HCT116 (cell line): Measurements from ENCODE around the gene MIEF2. TPM values are rescaled to one million over a fixed set of nuclear protein-coding genes. Genes with fewer than 3 reads are reported as not detected.

Experiments used
- ATAC-seq: fragments of 200-7000 bp; cut with Tn5 transposase; 2 replicates; pipeline ENCODE4 v1.9.1; 2020; ENCODE audit warnings: mild to moderate bottlenecking, moderate library complexity
- BruUV-seq: library from RNA; stranded (reverse); fragments of 400-500 nt; replicated peaks from 2 replicates; lab custom pipeline; 2021; lab: Mats Ljungman, UMichigan
- CTCF ChIA-PET: fragments of 300-600 bp; sonication (Branson Sonifier 250); formaldehyde crosslinking; loops from one replicate; lab custom pipeline; 2021; ENCODE audit warnings: antibody characterized with exemption; lab: Charles Lee
- POLR2A ChIA-PET: fragments of 300-600, 350-600 bp; sonication (Branson Sonifier 250); formaldehyde crosslinking; loops from one replicate; lab custom pipeline; 2021; ENCODE audit warnings: antibody characterized with exemption; lab: Charles Lee
- RAD21 ChIA-PET, 2 experiments: fragments of 300-600 bp; sonication (Branson Sonifier 250); formaldehyde crosslinking; loops; one replicate each; lab custom pipeline; 2023; ENCODE audit warnings: low total read pairs in 2 of 2; ENCODE audit not compliant: uncharacterized antibody in 2 of 2, unreplicated experiment in 2 of 2, low non-redundant PET in 1 of 2; lab: Charles Lee
- DNase-seq: peaks from one replicate; pipeline ENCODE4 v3.0.0-alpha.2; 2010; ENCODE audit warnings: low read depth, low spot score
- H2AFZ ChIP-seq: fragments of 200-600 bp; shearing (Covaris generic), sonication (generic); 2 replicates; pipeline ENCODE4 v1.6.1; 2017; ENCODE audit warnings: low read depth, mixed run types, mixed read lengths, antibody characterized with exemption, low read length; ENCODE audit not compliant: poor library complexity, severe bottlenecking
- H3K27ac ChIP-seq: 2 replicates; pipeline ENCODE4 v1.5.1; 2012; ENCODE audit warnings: low read depth, low read length
- H3K27me3 ChIP-seq: fragments of 200-600 bp; sonication (generic); 2 replicates; pipeline ENCODE4 v1.6.1; 2016; ENCODE audit warnings: mixed run types, low read length, mixed read lengths; ENCODE audit not compliant: insufficient read depth
- H3K36me3 ChIP-seq, 2 experiments: fragments of 200-500 bp in 1 of 2; fragments of 200-600 bp in 1 of 2; sonication (Bioruptor generic) in 1 of 2; sonication (generic) in 1 of 2; 2 replicates each; pipeline versions ENCODE4 v1.5.1 to v1.6.1; 2014 to 2016; ENCODE audit warnings: low read length in 2 of 2, inconsistent platforms in 1 of 2, mixed read lengths in 1 of 2, mixed run types in 1 of 2; ENCODE audit not compliant: insufficient read depth in 2 of 2, control insufficient read depth in 1 of 2
- H3K4me1 ChIP-seq, 2 experiments: fragments of 200-600 bp in 1 of 2; sonication (generic) in 1 of 2; 2 replicates each; pipeline versions ENCODE4 v1.5.1 to v1.6.1; 2012 to 2017; ENCODE audit warnings: low read length in 2 of 2, inconsistent platforms in 1 of 2, mild to moderate bottlenecking in 1 of 2, mixed read lengths in 1 of 2, mixed run types in 1 of 2, moderate library complexity in 1 of 2; ENCODE audit not compliant: insufficient read depth in 2 of 2, control insufficient read depth in 1 of 2
- H3K4me2 ChIP-seq: fragments of 200-600 bp; sonication (generic); 2 replicates; pipeline ENCODE4 v1.6.1; 2017; ENCODE audit warnings: mixed run types, low read length, mixed read lengths
- H3K4me3 ChIP-seq, 2 experiments: fragments of 200-600 bp in 1 of 2; sonication (generic) in 1 of 2; replicated peaks in 1 of 2; 2 replicates each; pipeline ENCODE4 v1.5.1; 2011 to 2016; ENCODE audit warnings: low read length in 2 of 2, control low read depth in 1 of 2, low read depth in 1 of 2, mild to moderate bottlenecking in 1 of 2, mixed read lengths in 1 of 2, mixed run types in 1 of 2
- H3K79me2 ChIP-seq: fragments of 200-600 bp; sonication (generic); 2 replicates; pipeline ENCODE4 v1.6.1; 2017; ENCODE audit warnings: mild to moderate bottlenecking, mixed run types, low read length, moderate library complexity, mixed read lengths; ENCODE audit not compliant: insufficient read depth
- H3K9ac ChIP-seq: fragments of 200-600 bp; sonication (generic); 2 replicates; pipeline ENCODE4 v1.6.1; 2016; ENCODE audit warnings: low read length, mixed read lengths
- H3K9me2 ChIP-seq: fragments of 200-600 bp; sonication (generic), shearing (Covaris generic); 2 replicates; pipeline ENCODE4 v1.6.1; 2017; ENCODE audit warnings: mixed run types, mild to moderate bottlenecking, moderate library complexity; ENCODE audit not compliant: insufficient read depth
- H3K9me3 ChIP-seq, 2 experiments: fragments of 200-500 bp in 1 of 2; fragments of 200-600 bp in 1 of 2; sonication (Bioruptor generic) in 1 of 2; sonication (generic) in 1 of 2; 2 replicates each; pipeline ENCODE4 v1.6.1; 2014 to 2017; ENCODE audit warnings: low read length in 2 of 2, mixed read lengths in 2 of 2, inconsistent platforms in 1 of 2, low read depth in 1 of 2, mild to moderate bottlenecking in 1 of 2, mixed run types in 1 of 2, moderate library complexity in 1 of 2; ENCODE audit not compliant: control insufficient read depth in 1 of 2, insufficient read depth in 1 of 2
- H4K20me1 ChIP-seq: fragments of 200-600 bp; sonication (generic), shearing (Covaris generic); 2 replicates; pipeline ENCODE4 v1.6.1; 2017; ENCODE audit warnings: mixed run types, mild to moderate bottlenecking, moderate library complexity; ENCODE audit not compliant: insufficient read depth
- CBX3 ChIP-seq: IDR thresholded peaks from 2 replicates; pipeline ENCODE4 v1.6.1; 2012; ENCODE audit warnings: low read depth
- CEBPB ChIP-seq: IDR thresholded peaks from 2 replicates; pipeline ENCODE4 v1.6.1; 2012; ENCODE audit warnings: low read depth
- CTCF ChIP-seq, 3 experiments: fragments of 200-600 bp in 1 of 3; sonication (generic) in 1 of 3; IDR thresholded peaks in 2 of 3; conservative IDR thresholded peaks in 1 of 3; 2 replicates each; pipeline ENCODE4 v1.5.1; 2012 to 2017; ENCODE audit warnings: low read depth in 2 of 3, low read length in 2 of 3, antibody characterized with exemption in 1 of 3, borderline replicate concordance in 1 of 3, control low read depth in 1 of 3, mild to moderate bottlenecking in 1 of 3, mixed read lengths in 1 of 3, mixed run types in 1 of 3, moderate library complexity in 1 of 3; ENCODE audit not compliant: insufficient read depth in 1 of 3
- EGR1 ChIP-seq: IDR thresholded peaks from 2 replicates; pipeline ENCODE4 v1.6.1; 2012; ENCODE audit warnings: low read depth
- ELF1 ChIP-seq: IDR thresholded peaks from 2 replicates; pipeline ENCODE4 v1.6.1; 2012; ENCODE audit warnings: low read depth, borderline replicate concordance
- EZH2 ChIP-seq: fragments of 200-600 bp; sonication (generic); IDR thresholded peaks from 2 replicates; pipeline ENCODE4 v1.6.1; 2017; ENCODE audit warnings: antibody characterized with exemption, mixed run types
- FOSL1 ChIP-seq: IDR thresholded peaks from 2 replicates; pipeline ENCODE4 v1.6.1; 2012; ENCODE audit warnings: low read depth
- MAX ChIP-seq: IDR thresholded peaks from 2 replicates; pipeline ENCODE4 v1.6.1; 2012
- POLR2AphosphoS5 ChIP-seq: IDR thresholded peaks from 2 replicates; pipeline ENCODE4 v1.6.1; 2011; ENCODE audit warnings: mild to moderate bottlenecking, low read depth, low read length, moderate library complexity
- RAD21 ChIP-seq: IDR thresholded peaks from 2 replicates; pipeline ENCODE4 v1.6.1; 2012; ENCODE audit warnings: low read depth, mild to moderate bottlenecking
- REST ChIP-seq: IDR thresholded peaks from 2 replicates; pipeline ENCODE4 v1.6.1; 2012; ENCODE audit warnings: low read depth
- SIN3A ChIP-seq: IDR thresholded peaks from 2 replicates; pipeline ENCODE4 v1.6.1; 2012; ENCODE audit warnings: low read depth
- SP1 ChIP-seq: IDR thresholded peaks from 2 replicates; pipeline ENCODE4 v1.6.1; 2012; ENCODE audit warnings: low read depth
- SRF ChIP-seq: IDR thresholded peaks from 2 replicates; pipeline ENCODE4 v1.6.1; 2012; ENCODE audit warnings: low read depth
- ZBTB33 ChIP-seq: IDR thresholded peaks from 2 replicates; pipeline ENCODE4 v1.6.1; 2011; ENCODE audit warnings: mild to moderate bottlenecking, low read length, moderate library complexity; ENCODE audit not compliant: insufficient replicate concordance; ENCODE audit errors: extremely low read depth
- ZNF274 ChIP-seq: fragments of 200-500 bp; sonication (Bioruptor generic); IDR thresholded peaks from 2 replicates; pipeline ENCODE4 v1.6.1; 2014; ENCODE audit warnings: mild to moderate bottlenecking, low read depth, low read length, inconsistent platforms
- intact Hi-C: fragments of 100-400 bp; cut with micrococcal nuclease; formaldehyde crosslinking; loops from 2 replicates; pipeline ENCODE4 v1.10.0; 2022
- total RNA-seq: library from RNA; stranded (reverse); gene quantifications from one replicate; pipeline ENCODE4 v1.2.1, GENCODE V29; 2021; ENCODE audit not compliant: unreplicated experiment

Gene MIEF2
- total RNA-seq, 1 experiment from 2014 or later, result 9.3 TPM

GRCh38 chr17:18226284-18226945 lies 34.0 kb upstream of the MIEF2 start:
- no peak for TF ChIP-seq CTCF (IDR thresholded peaks at IDR 0.05 in 2 of 3, conservative IDR thresholded peaks at IDR 0.05 in 1 of 3; ENCODE audit: borderline replicate concordance in 1 of 3, insufficient read depth in 1 of 3, low read depth in 2 of 3, low read length in 2 of 3)
- TF ChIP-seq ZNF274, result no peak
- no peak for TF ChIP-seq REST
- no peak for TF ChIP-seq SRF
- TF ChIP-seq MAX, result no peak
- no peak for TF ChIP-seq RAD21
- TF ChIP-seq POLR2AphosphoS5, result no peak
- TF ChIP-seq CBX3, result no peak
- no peak for TF ChIP-seq EZH2
- no peak for TF ChIP-seq SIN3A
- no peak for TF ChIP-seq ZBTB33
- no peak for TF ChIP-seq EGR1
- no peak for TF ChIP-seq ELF1
- TF ChIP-seq CEBPB, result no peak
- TF ChIP-seq FOSL1, result no peak
- TF ChIP-seq SP1, result no peak
- Histone ChIP-seq H3K4me1 (peaks cover 14 to 25% of the 10 kb centered on the region in 2 experiments), H3K9me2 (no peaks in the 10 kb centered on the region), H3K27me3 (no peaks in the 10 kb centered on the region), H3K9ac (peak overlapping the region; percentile 79), H2AFZ (no peak overlapping the region), H3K9me3 (no peaks in the 10 kb centered on the region), H3K4me3 (peak overlapping the region; percentile 91 to 94), H3K4me2 (peak overlapping the region; percentile 95), H3K27ac (peak overlapping the region; percentile 57; the same call in 1 of the 2 replicates), H4K20me1 (no peaks in the 10 kb centered on the region), H3K36me3 (no peaks in the 10 kb centered on the region), H3K79me2 (peaks cover 17% of the 10 kb centered on the region)
- ChIA-PET RAD21 (no interaction called here), CTCF (no interaction called here), POLR2A (no interaction called here)
- DNase-seq (no peak), ATAC-seq (no peak)
- intact Hi-C loops, result no loop called here
- BruUV-seq, result TSS peak; percentile 61
